DOHH2 (cell line): ENCODE measurements around the gene CLMN.

Experiments
- H3F3A ChIP-seq: fragments of 200-600 bp; sonication (generic), shearing (Covaris generic); 2 replicates; pipeline ENCODE4 v1.6.0; 2016; ENCODE audit warnings: antibody characterized with exemption, mild to moderate bottlenecking; ENCODE audit not compliant: control insufficient read depth, insufficient read depth
- H3K27ac ChIP-seq: fragments of 200-600 bp; sonication (generic); 2 replicates; pipeline ENCODE4 v1.5.1; 2014; ENCODE audit warnings: low read depth, mild to moderate bottlenecking, low read length, moderate library complexity
- H3K27me3 ChIP-seq: fragments of 200-600 bp; sonication (generic); 2 replicates; pipeline ENCODE4 v1.6.1; 2014; ENCODE audit warnings: mild to moderate bottlenecking, low read length, mixed read lengths; ENCODE audit not compliant: control insufficient read depth
- H3K36me3 ChIP-seq: fragments of 200-600 bp; sonication (generic); 2 replicates; pipeline ENCODE4 v1.6.1; 2014; ENCODE audit warnings: mild to moderate bottlenecking, low read length, moderate library complexity, mixed read lengths; ENCODE audit not compliant: control insufficient read depth
- H3K4me1 ChIP-seq: fragments of 200-600 bp; sonication (generic); 2 replicates; pipeline ENCODE4 v1.6.1; 2014; ENCODE audit warnings: mild to moderate bottlenecking, low read length, mixed read lengths; ENCODE audit not compliant: control insufficient read depth
- H3K4me2 ChIP-seq: fragments of 200-600 bp; sonication (generic); 2 replicates; pipeline ENCODE4 v1.6.0; 2014; ENCODE audit warnings: mild to moderate bottlenecking, low read length, moderate library complexity
- H3K4me3 ChIP-seq: fragments of 200-600 bp; sonication (generic); 2 replicates; pipeline ENCODE4 v1.5.1; 2014; ENCODE audit warnings: mild to moderate bottlenecking, low read length, mixed read lengths
- H3K79me2 ChIP-seq: fragments of 200-600 bp; sonication (generic); 2 replicates; pipeline ENCODE4 v1.6.1; 2014; ENCODE audit warnings: mild to moderate bottlenecking, low read length, mixed read lengths; ENCODE audit not compliant: control insufficient read depth
- H3K9me2 ChIP-seq: fragments of 200-600 bp; sonication (generic); replicated peaks from 2 replicates; pipeline ENCODE4 v1.6.1; 2014; ENCODE audit warnings: mild to moderate bottlenecking, low read length, mixed read lengths; ENCODE audit not compliant: control insufficient read depth
- H3K9me3 ChIP-seq: fragments of 200-600 bp; sonication (generic); 2 replicates; pipeline ENCODE4 v1.6.1; 2014; ENCODE audit warnings: antibody characterized with exemption, low read length, mixed read lengths; ENCODE audit not compliant: control insufficient read depth, insufficient read depth
- H4K20me1 ChIP-seq: fragments of 200-600 bp; sonication (generic); 2 replicates; pipeline ENCODE4 v1.6.0; 2014; ENCODE audit warnings: low read depth, mild to moderate bottlenecking, antibody characterized with exemption, low read length, moderate library complexity; ENCODE audit not compliant: control insufficient read depth, insufficient read depth
- CTCF ChIP-seq: fragments of 200-600 bp; sonication (generic); IDR thresholded peaks from one replicate; pipeline ENCODE4 v1.5.1; 2014; ENCODE audit warnings: antibody characterized with exemption, mild to moderate bottlenecking, low read depth, low read length; ENCODE audit not compliant: poor library complexity, severe bottlenecking
- EZH2phosphoT487 ChIP-seq: fragments of 200-600 bp; sonication (generic); IDR thresholded peaks from 2 replicates; pipeline ENCODE4 v1.6.1; 2017; ENCODE audit warnings: borderline replicate concordance, mild to moderate bottlenecking, antibody characterized with exemption, low read length, moderate library complexity, mixed read lengths

Gene CLMN

DNA sequence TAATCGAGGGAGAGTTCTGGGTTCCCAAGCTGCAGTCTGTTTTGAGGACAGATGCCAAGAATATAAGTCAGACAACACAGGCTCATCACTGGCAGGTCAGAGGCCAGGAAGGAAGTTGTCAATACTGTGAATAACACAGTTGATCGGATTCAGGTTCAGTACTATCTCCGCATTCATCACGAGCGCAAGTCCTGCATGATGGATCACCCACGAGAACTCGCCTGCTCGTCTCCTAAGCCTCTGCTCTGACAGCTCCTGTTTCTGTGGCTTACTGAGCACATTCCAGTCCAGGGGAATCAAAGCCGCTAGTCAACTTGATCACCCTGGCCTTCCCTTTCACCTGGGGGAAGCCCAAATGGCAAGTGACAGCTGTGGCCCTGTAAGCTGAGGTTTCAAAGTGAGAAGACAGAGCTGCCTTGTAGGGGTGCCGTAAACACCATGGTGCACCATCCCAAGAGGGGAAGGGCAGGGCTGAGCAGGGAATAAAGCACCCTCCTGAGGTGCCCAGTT lies 102.3 kb downstream of the CLMN start:
- Histone ChIP-seq H3K27ac (no peak overlapping the region), H4K20me1 (no peaks in the 10 kb centered on the region), H3K9me2 (no peaks in the 10 kb centered on the region), H3K36me3 (no peaks in the 10 kb centered on the region), H3K9me3 (no peaks in the 10 kb centered on the region), H3K79me2 (no peaks in the 10 kb centered on the region), H3K4me2 (no peak overlapping the region), H3K4me3 (no peak overlapping the region), H3F3A (no peaks in the 10 kb centered on the region), H3K4me1 (no peaks in the 10 kb centered on the region), H3K27me3 (peaks cover 6% of the 10 kb centered on the region; the same call in 1 of the 2 replicates)
- TF ChIP-seq EZH2phosphoT487 (no peak), CTCF (no peak)

- Histone ChIP-seq H3F3A (no peaks in the 10 kb centered on the region), H3K27me3 (peaks cover 6% of the 10 kb centered on the region; the same call in 1 of the 2 replicates), H3K27ac (no peak overlapping the region), H3K36me3 (no peaks in the 10 kb centered on the region), H3K9me2 (no peaks in the 10 kb centered on the region), H3K4me2 (no peak overlapping the region), H3K4me3 (no peak overlapping the region), H4K20me1 (no peaks in the 10 kb centered on the region), H3K4me1 (no peaks in the 10 kb centered on the region), H3K9me3 (no peaks in the 10 kb centered on the region), H3K79me2 (no peaks in the 10 kb centered on the region)
- TF ChIP-seq CTCF (no peak), EZH2phosphoT487 (no peak)
Measured at GRCh38 chr14:95216008-95216407, 103.7 kb downstream of the CLMN start.

GRCh38 chr14:95215094-95215725 lies 104.5 kb downstream of the CLMN start:
- H3K4me1 ChIP-seq: no peaks in the 10 kb centered on the region
- no peak overlapping the region for H3K4me3 ChIP-seq
- no peak for TF ChIP-seq CTCF
- TF ChIP-seq EZH2phosphoT487: no peak
- H3K27me3 ChIP-seq: peaks cover 6% of the 10 kb centered on the region; the same call in 1 of the 2 replicates
- H3K79me2 ChIP-seq: no peaks in the 10 kb centered on the region
- H3K27ac ChIP-seq: no peak overlapping the region
- no peaks in the 10 kb centered on the region for H3K9me2 ChIP-seq
- no peaks in the 10 kb centered on the region for H3K9me3 ChIP-seq
- H3K36me3 ChIP-seq: no peaks in the 10 kb centered on the region
- no peaks in the 10 kb centered on the region for H3F3A ChIP-seq
- H3K4me2 ChIP-seq: no peak overlapping the region
- no peaks in the 10 kb centered on the region for H4K20me1 ChIP-seq
